ENCODE measurements around the gene RRP9.

The RRP9 gene

DNA sequence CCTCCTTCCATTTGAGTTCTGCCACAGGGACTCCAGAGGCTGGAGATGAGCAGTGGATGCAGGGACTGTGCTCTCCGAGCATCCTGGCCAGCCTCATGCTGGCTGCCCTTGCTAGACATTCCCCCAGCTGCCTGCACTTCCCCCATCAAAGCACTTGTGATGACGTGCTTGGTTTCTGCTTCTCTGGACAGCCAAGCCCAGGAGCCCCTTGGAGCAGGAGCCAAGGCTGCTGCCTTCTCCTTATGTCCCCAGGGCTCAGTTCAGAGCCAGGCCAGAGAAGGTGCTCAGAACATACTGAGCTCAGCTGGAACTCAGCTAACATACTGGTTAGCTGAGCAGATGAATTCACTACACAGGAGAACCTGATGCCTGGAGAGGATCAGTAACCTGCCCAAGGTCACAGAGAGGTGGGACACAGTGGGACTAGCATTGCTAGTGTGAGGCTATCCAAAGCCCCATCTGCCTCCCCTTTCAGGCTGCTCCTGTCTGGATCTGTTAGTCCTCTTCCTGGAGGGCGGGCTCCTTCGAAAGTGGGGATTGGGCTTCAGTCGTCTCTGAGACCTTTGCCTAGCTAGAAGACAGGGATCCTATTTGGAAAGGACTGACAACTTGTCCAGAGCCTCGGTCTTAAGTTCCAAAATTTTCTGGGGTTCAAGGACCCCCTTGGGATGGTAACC, 21.3 kb upstream of the RRP9 start:
- H2AFZ ChIP-seq (ENCODE audit: low read length) = no peak overlapping the region
- H3K4me2 ChIP-seq (ENCODE audit: low read depth, low read length, poor library complexity, severe bottlenecking) = no peak overlapping the region
- H3K9me2 ChIP-seq (replicated peaks; ENCODE audit: low read depth, low read length) = no peaks in the 10 kb centered on the region
- H3K9me3 ChIP-seq (ENCODE audit: insufficient read depth, low read depth, low read length) = no peaks in the 10 kb centered on the region
- H3K4me1 ChIP-seq (ENCODE audit: insufficient read depth, low read length, poor library complexity, severe bottlenecking) = peaks cover 13% of the 10 kb centered on the region
- no peaks in the 10 kb centered on the region for H3F3A ChIP-seq (ENCODE audit: low read depth)
- no peaks in the 10 kb centered on the region for H3K27me3 ChIP-seq (ENCODE audit: insufficient read depth, low read length, poor library complexity, severe bottlenecking)
- no peak for TF ChIP-seq EZH2phosphoT487 (IDR thresholded peaks at IDR 0.05; ENCODE audit: borderline replicate concordance)
- peaks cover 5% of the 10 kb centered on the region; the same call in 1 of the 2 replicates for H3K79me2 ChIP-seq (ENCODE audit: insufficient read depth, low read length)
- no peak overlapping the region for H3K4me3 ChIP-seq (ENCODE audit: low read length, poor library complexity, severe bottlenecking)
- H4K20me1 ChIP-seq (ENCODE audit: insufficient read depth, low read length, poor library complexity, severe bottlenecking) = no peaks in the 10 kb centered on the region
- no peaks in the 10 kb centered on the region for H3K36me3 ChIP-seq (ENCODE audit: insufficient read depth, low read length)
- H3K9ac ChIP-seq (ENCODE audit: low read depth, low read length, poor library complexity, severe bottlenecking) = no peak overlapping the region

- H3K9me3 ChIP-seq (ENCODE audit: insufficient read depth, low read depth, low read length) = no peaks in the 10 kb centered on the region
- H4K20me1 ChIP-seq (ENCODE audit: insufficient read depth, low read length, poor library complexity, severe bottlenecking) = no peaks in the 10 kb centered on the region
- no peak for TF ChIP-seq EZH2phosphoT487 (IDR thresholded peaks at IDR 0.05; ENCODE audit: borderline replicate concordance)
- TF ChIP-seq, protein P1, sequence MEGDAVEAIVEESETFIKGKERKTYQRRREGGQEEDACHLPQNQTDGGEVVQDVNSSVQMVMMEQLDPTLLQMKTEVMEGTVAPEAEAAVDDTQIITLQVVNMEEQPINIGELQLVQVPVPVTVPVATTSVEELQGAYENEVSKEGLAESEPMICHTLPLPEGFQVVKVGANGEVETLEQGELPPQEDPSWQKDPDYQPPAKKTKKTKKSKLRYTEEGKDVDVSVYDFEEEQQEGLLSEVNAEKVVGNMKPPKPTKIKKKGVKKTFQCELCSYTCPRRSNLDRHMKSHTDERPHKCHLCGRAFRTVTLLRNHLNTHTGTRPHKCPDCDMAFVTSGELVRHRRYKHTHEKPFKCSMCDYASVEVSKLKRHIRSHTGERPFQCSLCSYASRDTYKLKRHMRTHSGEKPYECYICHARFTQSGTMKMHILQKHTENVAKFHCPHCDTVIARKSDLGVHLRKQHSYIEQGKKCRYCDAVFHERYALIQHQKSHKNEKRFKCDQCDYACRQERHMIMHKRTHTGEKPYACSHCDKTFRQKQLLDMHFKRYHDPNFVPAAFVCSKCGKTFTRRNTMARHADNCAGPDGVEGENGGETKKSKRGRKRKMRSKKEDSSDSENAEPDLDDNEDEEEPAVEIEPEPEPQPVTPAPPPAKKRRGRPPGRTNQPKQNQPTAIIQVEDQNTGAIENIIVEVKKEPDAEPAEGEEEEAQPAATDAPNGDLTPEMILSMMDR (conservative IDR thresholded peaks at IDR 0.05; ENCODE audit: low read length) = no peak
- peaks cover 2% of the 10 kb centered on the region; the same call in 1 of the 2 replicates for H3K79me2 ChIP-seq (ENCODE audit: insufficient read depth, low read length)
- H3F3A ChIP-seq (ENCODE audit: low read depth) = no peaks in the 10 kb centered on the region
- H3K4me3 ChIP-seq (ENCODE audit: low read length, poor library complexity, severe bottlenecking) = no peak overlapping the region
- H2AFZ ChIP-seq (ENCODE audit: low read length) = no peak overlapping the region
- H3K9ac ChIP-seq (ENCODE audit: low read depth, low read length, poor library complexity, severe bottlenecking) = no peak overlapping the region
- no peaks in the 10 kb centered on the region for H3K27me3 ChIP-seq (ENCODE audit: insufficient read depth, low read length, poor library complexity, severe bottlenecking)
- H3K9me2 ChIP-seq (replicated peaks; ENCODE audit: low read depth, low read length) = no peaks in the 10 kb centered on the region
- no peak overlapping the region for H3K4me2 ChIP-seq (ENCODE audit: low read depth, low read length, poor library complexity, severe bottlenecking)
- H3K36me3 ChIP-seq (ENCODE audit: insufficient read depth, low read length) = no peaks in the 10 kb centered on the region
- peaks cover 10% of the 10 kb centered on the region for H3K4me1 ChIP-seq (ENCODE audit: insufficient read depth, low read length, poor library complexity, severe bottlenecking)
Measured at GRCh38 chr3:51961602-51962569, 20.2 kb upstream of the RRP9 start.

GRCh38 chr3:51961011-51961410, 19.3 kb upstream of the RRP9 start:
- Histone ChIP-seq H3K9ac (ENCODE audit: low read depth, low read length, poor library complexity, severe bottlenecking) (no peak overlapping the region), H3K9me2 (replicated peaks; ENCODE audit: low read depth, low read length) (no peaks in the 10 kb centered on the region), H3K27me3 (ENCODE audit: insufficient read depth, low read length, poor library complexity, severe bottlenecking) (no peaks in the 10 kb centered on the region), H3K4me3 (ENCODE audit: low read length, poor library complexity, severe bottlenecking) (no peak overlapping the region), H4K20me1 (ENCODE audit: insufficient read depth, low read length, poor library complexity, severe bottlenecking) (no peaks in the 10 kb centered on the region), H3K79me2 (ENCODE audit: insufficient read depth, low read length) (no peaks in the 10 kb centered on the region), H3K36me3 (ENCODE audit: insufficient read depth, low read length) (no peaks in the 10 kb centered on the region), H3K4me1 (ENCODE audit: insufficient read depth, low read length, poor library complexity, severe bottlenecking) (peaks cover 2% of the 10 kb centered on the region), H3K9me3 (ENCODE audit: insufficient read depth, low read depth, low read length) (no peaks in the 10 kb centered on the region), H3K4me2 (ENCODE audit: low read depth, low read length, poor library complexity, severe bottlenecking) (no peak overlapping the region), H3F3A (ENCODE audit: low read depth) (no peaks in the 10 kb centered on the region), H2AFZ (ENCODE audit: low read length) (no peak overlapping the region)
- TF ChIP-seq EZH2phosphoT487 (IDR thresholded peaks at IDR 0.05; ENCODE audit: borderline replicate concordance) = no peak
- TF ChIP-seq, protein P1 (conservative IDR thresholded peaks at IDR 0.05; ENCODE audit: low read length) = no peak

All from Loucy (cell line).